ENCODE measurements around the gene C10orf90. TPM values are rescaled to one million over a fixed set of nuclear protein-coding genes. Genes with fewer than 3 reads are reported as not detected.

The C10orf90 gene
- total and polyA plus RNA-seq, 2 of the 8 experiments (the other 6 are each of a cell fraction or from before 2014, with no cell fraction given), result 0.21 TPM; not detected in 1

GRCh38 chr10:126569513-126570244 is 100.8 kb downstream of the C10orf90 start (continued):
- no peak for TF ChIP-seq CTCF (IDR thresholded peaks at IDR 0.05; ENCODE audit: control extremely low read depth in 1 of 3, insufficient read depth in 1 of 3, low read depth in 1 of 3, low read length in 3 of 3)
- no peak for TF ChIP-seq KDM5A (IDR thresholded peaks at IDR 0.05; ENCODE audit: low read length)
- TF ChIP-seq KDM1A (IDR thresholded peaks at IDR 0.05; ENCODE audit: borderline replicate concordance, low read length), result no peak
- no peak for TF ChIP-seq KDM4A (IDR thresholded peaks at IDR 0.05; ENCODE audit: low read depth, low read length, severe bottlenecking)
- TF ChIP-seq SAP30 (IDR thresholded peaks at IDR 0.05; ENCODE audit: insufficient read depth, insufficient replicate concordance, low read length), result no peak
- no peak for TF ChIP-seq RFX5 (IDR thresholded peaks at IDR 0.05; ENCODE audit: borderline replicate concordance, low read depth, low read length)
- TF ChIP-seq CHD2 (IDR thresholded peaks at IDR 0.05; ENCODE audit: low read length), result no peak
- no peak for TF ChIP-seq ATF2 (IDR thresholded peaks at IDR 0.05; ENCODE audit: low read length)
- no peak for TF ChIP-seq POU5F1 (IDR thresholded peaks at IDR 0.05; ENCODE audit: low read depth, low read length)

Data from H1 (cell line).